Heart left ventricle (tissue), 13 donors: Measurements from ENCODE around the gene DLX5.

ENCODE experiments used
- POLR2A ChIP-seq, 2 donors: fragments of 450-650 bp; IDR thresholded peaks; one replicate each; pipeline ENCODE4 v1.6.1; 2017; ENCODE audit warnings: antibody characterized with exemption in 2 of 2, mild to moderate bottlenecking in 2 of 2, moderate library complexity in 2 of 2
- TF ChIP-seq, protein P1 (sequence below), 12 donors: fragments of 200-600 bp; sonication (generic) in 4 of 12; IDR thresholded peaks; one replicate each; pipeline versions ENCODE4 v1.5.0 to v1.8.0; 2018 to 2022; ENCODE audit warnings: antibody characterized with exemption in 12 of 12, mild to moderate bottlenecking in 5 of 12
- donor health status: ischemic (EF 13 %, LVEDD 7.1; RV severe dilation, severe dysfunction).
- donor health status: DM: no; HTN: yes; CAD: no.
- donor health status: DM: no; HTN: no; CAD: no.
- donor health status: ischemic (EF 25% LVEDD 6.9; RV normal size, moderate dysfunction).
- donor health status: ischemic (EF 25% LVEDD 5.7; RV mildly dilated, moderate dysfunction).
- donor health status: ischemic (EF 35%, LVEDD 5.7; RV mildly dilated, moderate dysfunction).
- donor health status: nonischemic (EF 11% LVEDD 7.7; RV severe dilation, severe dysfunction).
- donor health status: DM: yes; HTN: yes; CAD: no.
- donor health status: PGD.
- donor health status: ischemic (EF 29% LVEDD 5.4; RV normal size, mild dysfunction).
- donor health status: nonischemic (EF 23%, LVEDD 6.1; RV moderate dilation, normal function).

DNA sequence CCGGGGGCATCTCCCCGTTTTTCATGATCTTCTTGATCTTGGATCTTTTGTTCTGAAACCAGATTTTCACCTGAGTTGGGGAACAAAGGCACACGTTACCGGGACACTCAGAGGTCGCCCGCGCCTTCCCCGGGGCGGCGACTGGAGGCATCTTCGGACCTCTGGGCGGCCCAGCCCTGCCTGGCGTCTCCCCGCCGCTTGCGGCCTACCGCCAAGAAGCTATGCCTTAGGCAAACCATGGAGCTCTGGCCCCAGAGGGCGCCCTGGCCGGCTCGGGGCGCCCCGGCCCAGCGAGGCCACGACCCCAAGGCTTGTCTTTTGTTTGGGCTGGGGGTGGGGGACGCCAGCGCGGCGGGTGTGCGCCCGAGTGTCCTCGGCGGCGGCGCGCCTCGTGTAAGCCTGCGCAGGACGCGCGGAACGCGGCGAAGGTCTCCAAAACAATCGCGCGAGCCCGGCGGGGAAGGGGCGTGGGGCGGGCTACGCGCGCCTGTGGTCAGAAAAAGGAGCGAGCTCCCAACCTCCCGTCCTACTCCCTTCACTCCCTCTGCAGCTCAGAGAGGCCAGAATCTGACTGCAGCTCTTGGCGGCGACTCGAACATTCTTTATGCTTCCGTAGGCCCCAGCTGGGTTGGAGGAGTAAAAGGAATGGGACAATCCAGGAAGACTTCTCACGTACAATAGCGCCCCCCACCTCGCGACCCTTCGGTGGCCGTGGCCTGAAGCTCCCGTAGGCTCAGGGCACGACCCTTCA, 3.5 kb downstream of the DLX5 start:
- TF ChIP-seq POLR2A (IDR thresholded peaks at IDR 0.05): no peak
- TF ChIP-seq, protein P1, sequence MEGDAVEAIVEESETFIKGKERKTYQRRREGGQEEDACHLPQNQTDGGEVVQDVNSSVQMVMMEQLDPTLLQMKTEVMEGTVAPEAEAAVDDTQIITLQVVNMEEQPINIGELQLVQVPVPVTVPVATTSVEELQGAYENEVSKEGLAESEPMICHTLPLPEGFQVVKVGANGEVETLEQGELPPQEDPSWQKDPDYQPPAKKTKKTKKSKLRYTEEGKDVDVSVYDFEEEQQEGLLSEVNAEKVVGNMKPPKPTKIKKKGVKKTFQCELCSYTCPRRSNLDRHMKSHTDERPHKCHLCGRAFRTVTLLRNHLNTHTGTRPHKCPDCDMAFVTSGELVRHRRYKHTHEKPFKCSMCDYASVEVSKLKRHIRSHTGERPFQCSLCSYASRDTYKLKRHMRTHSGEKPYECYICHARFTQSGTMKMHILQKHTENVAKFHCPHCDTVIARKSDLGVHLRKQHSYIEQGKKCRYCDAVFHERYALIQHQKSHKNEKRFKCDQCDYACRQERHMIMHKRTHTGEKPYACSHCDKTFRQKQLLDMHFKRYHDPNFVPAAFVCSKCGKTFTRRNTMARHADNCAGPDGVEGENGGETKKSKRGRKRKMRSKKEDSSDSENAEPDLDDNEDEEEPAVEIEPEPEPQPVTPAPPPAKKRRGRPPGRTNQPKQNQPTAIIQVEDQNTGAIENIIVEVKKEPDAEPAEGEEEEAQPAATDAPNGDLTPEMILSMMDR (IDR thresholded peaks at IDR 0.05): no peak
